OCI-M2 (cell line): Measurements from ENCODE around the gene NTNG1.

Experiments
- DNase-seq: peaks from one replicate; lab custom pipeline; 2025; ENCODE audit not compliant: unreplicated experiment; lab: John Stamatoyannopoulos, UW

NTNG1 gene

GRCh38 chr1:107326824-107327445, 186.1 kb downstream of the NTNG1 start:
- no peak for DNase-seq

GRCh38 chr1:107327446-107327845, 186.6 kb downstream of the NTNG1 start:
- no peak for DNase-seq

GRCh38 chr1:107328087-107328486, 187.2 kb downstream of the NTNG1 start:
- DNase-seq: no peak

GRCh38 chr1:107339775-107340174, 198.9 kb downstream of the NTNG1 start:
- DNase-seq: no peak

GRCh38 chr1:107342316-107342715, 201.5 kb downstream of the NTNG1 start:
- no peak for DNase-seq

GRCh38 chr1:107342768-107343167, 201.9 kb downstream of the NTNG1 start:
- no peak for DNase-seq

- no peak for DNase-seq
Measured at GRCh38 chr1:107343601-107344000, 202.8 kb downstream of the NTNG1 start.

- no peak for DNase-seq
Measured at GRCh38 chr1:107344268-107344760, 203.5 kb downstream of the NTNG1 start.

- DNase-seq: no peak
Measured at GRCh38 chr1:107344836-107345235, 204.0 kb downstream of the NTNG1 start.

- DNase-seq: no peak
Measured at GRCh38 chr1:107352850-107353249, 212.0 kb downstream of the NTNG1 start.

- DNase-seq: no peak
Measured at GRCh38 chr1:107357376-107357775, 216.5 kb downstream of the NTNG1 start.

- no peak for DNase-seq
Measured at GRCh38 chr1:107358619-107359327, 217.9 kb downstream of the NTNG1 start.

- DNase-seq: no peak
Measured at GRCh38 chr1:107359472-107360241, 218.8 kb downstream of the NTNG1 start.

GRCh38 chr1:107362468-107363140, 221.8 kb downstream of the NTNG1 start:
- no peak for DNase-seq

- DNase-seq: no peak
Measured at GRCh38 chr1:107363154-107363553, 222.3 kb downstream of the NTNG1 start.

GRCh38 chr1:107365527-107366240, 224.8 kb downstream of the NTNG1 start:
- no peak for DNase-seq

- DNase-seq: no peak
Measured at GRCh38 chr1:107378426-107378825, 237.6 kb downstream of the NTNG1 start.

- no peak for DNase-seq
Measured at GRCh38 chr1:107378866-107379265, 238.0 kb downstream of the NTNG1 start.

GRCh38 chr1:107379826-107380225, 239.0 kb downstream of the NTNG1 start:
- DNase-seq: no peak
